HG03135 (cell line): ENCODE measurements around the gene KANK2.
A peak's percentile ranks its signal among the peaks of the same experiment; 100 is the strongest.

Experiments used
- ATAC-seq: cut with Tn5 transposase; IDR thresholded peaks from one replicate; pipeline ENCODE4 v1.9.1; 2021; ENCODE audit warnings: mild to moderate bottlenecking, moderate library complexity; ENCODE audit not compliant: unreplicated experiment

Gene KANK2

GRCh38 chr19:11197291-11198174, at the start of gene KANK2:
KANK2 (minus strand) TSS chr19:11197545; CDS start chr19:11194511, 3,034 bp downstream.
- peak; percentile 61 for ATAC-seq

GRCh38 chr19:11246941-11247340, 49.6 kb upstream of the KANK2 start:
- no peak for ATAC-seq

GRCh38 chr19:11244846-11245589, 47.7 kb upstream of the KANK2 start:
- ATAC-seq = no peak

- ATAC-seq = no peak
Measured at GRCh38 chr19:11243798-11244169, 46.4 kb upstream of the KANK2 start.

GRCh38 chr19:11242864-11243797, 45.8 kb upstream of the KANK2 start:
- ATAC-seq = peak; percentile 67

GRCh38 chr19:11242025-11242424, 44.7 kb upstream of the KANK2 start:
- no peak for ATAC-seq

GRCh38 chr19:11240008-11240444, 42.7 kb upstream of the KANK2 start:
- ATAC-seq = no peak

- no peak for ATAC-seq
Measured at GRCh38 chr19:11239377-11240000, 42.1 kb upstream of the KANK2 start, which contains the start of gene ANGPTL8. ANGPTL8 (plus strand) TSS chr19:11239619; CDS start chr19:11239638, 19 bp downstream.

- ATAC-seq = no peak
Measured at GRCh38 chr19:11238781-11239376, 41.5 kb upstream of the KANK2 start.

GRCh38 chr19:11238041-11238440, 40.7 kb upstream of the KANK2 start:
- ATAC-seq = no peak

GRCh38 chr19:11237321-11237720, 40.0 kb upstream of the KANK2 start:
- ATAC-seq = no peak

- no peak for ATAC-seq
Measured at GRCh38 chr19:11236324-11237301, 39.3 kb upstream of the KANK2 start.

GRCh38 chr19:11234486-11235075, 37.2 kb upstream of the KANK2 start:
- no peak for ATAC-seq

GRCh38 chr19:11233073-11233472, 35.7 kb upstream of the KANK2 start:
- no peak for ATAC-seq

GRCh38 chr19:11232555-11232954, 35.2 kb upstream of the KANK2 start:
- no peak for ATAC-seq

- no peak for ATAC-seq
Measured at GRCh38 chr19:11230621-11231386, 33.5 kb upstream of the KANK2 start.

GRCh38 chr19:11227195-11227886, 30.0 kb upstream of the KANK2 start:
- no peak for ATAC-seq
